Activated effector memory CD4-positive, alpha-beta T cell treated with Interleukin-2 at 50 U/mL for 16 hours (primary cell): Measurements from ENCODE around the gene FBXL20.

Source experiments
- DNase-seq: peaks from one replicate; pipeline ENCODE4 v3.0.0-alpha.2; 2020

Gene FBXL20

DNA sequence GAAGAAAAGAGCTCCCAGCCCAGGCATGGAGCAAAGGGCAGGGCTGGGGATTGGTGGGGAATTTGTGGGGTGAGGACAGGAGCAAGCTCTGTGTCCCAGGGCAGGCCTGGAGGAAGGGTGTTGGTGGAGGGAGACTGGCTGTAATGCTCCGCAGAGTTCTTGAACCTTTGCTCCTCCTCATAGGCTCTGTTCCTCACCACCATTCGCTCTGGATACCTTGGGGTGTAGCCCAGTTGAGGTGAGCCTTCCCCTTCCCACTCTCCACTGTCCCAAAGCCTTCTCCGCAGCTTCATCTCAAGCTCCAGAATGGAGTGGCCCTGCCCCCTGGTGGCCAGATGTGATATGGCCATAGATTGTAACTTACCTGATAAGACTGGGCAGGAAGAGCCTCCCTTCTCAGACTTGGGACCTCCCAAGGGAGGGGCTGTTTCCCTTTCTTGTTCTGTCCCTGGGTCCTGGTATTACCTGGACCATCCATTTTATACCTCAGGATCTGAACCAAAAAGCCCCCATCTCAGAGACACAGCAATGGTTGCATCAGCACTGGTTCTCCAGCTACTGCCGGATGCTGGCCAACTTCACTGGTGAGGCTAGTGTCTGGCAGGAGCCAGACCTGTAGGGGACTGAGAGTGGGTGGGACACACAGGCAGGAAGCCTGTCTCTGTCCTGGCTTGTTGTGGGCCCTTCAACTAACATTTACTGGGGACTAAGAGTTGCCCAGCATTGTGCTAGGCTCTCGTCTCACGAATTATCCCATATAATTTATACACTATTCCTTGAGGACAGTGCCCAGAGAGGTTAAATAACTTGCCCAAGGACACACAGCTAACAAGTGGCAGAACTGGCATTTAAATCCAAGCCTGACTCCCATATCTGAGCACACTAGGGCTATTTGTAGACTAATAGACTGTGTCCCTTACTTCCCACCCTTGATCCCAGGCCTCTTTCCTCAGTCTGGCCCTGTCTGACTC, 156.5 kb downstream of the FBXL20 start:
- DNase-seq = peak; percentile 72

DNA sequence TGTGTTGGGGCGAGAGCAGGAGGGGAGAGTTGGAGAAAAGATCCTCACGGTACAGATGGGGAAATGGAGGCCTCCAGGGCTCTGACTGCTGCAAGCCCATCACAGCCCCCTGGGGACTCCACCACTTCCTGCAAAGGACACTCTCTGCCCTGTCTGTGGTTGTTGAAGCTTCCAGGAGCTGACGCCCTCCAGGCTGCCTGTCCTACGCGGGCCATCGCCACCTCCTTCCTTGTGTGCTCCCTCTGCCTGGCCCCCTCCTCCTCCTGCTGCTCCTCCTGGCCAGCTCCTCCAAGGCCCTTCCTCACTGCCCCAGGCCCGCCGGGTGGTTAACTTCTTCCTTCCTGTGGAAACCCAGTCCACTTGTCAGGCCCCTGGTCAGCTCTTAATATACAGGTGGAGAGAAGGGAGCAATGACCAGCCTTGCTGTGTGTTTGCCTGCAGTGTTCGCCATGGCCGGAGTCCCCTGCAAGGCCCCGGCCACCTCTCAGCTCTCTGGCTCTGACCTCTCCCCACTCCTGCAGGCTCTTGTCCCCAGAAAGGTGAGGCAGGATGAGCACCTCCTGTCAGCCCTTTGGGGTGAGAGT, 157.3 kb downstream of the FBXL20 start:
- DNase-seq = no peak

GRCh38 chr17:39243155-39243554, 158.3 kb downstream of the FBXL20 start:
- DNase-seq = no peak

GRCh38 chr17:39240631-39241030, 160.8 kb downstream of the FBXL20 start:
- no peak for DNase-seq

- peak; percentile 63 for DNase-seq
These were observed 161.6 kb downstream of the FBXL20 start for GRCh38 chr17:39239640-39240314.

DNA sequence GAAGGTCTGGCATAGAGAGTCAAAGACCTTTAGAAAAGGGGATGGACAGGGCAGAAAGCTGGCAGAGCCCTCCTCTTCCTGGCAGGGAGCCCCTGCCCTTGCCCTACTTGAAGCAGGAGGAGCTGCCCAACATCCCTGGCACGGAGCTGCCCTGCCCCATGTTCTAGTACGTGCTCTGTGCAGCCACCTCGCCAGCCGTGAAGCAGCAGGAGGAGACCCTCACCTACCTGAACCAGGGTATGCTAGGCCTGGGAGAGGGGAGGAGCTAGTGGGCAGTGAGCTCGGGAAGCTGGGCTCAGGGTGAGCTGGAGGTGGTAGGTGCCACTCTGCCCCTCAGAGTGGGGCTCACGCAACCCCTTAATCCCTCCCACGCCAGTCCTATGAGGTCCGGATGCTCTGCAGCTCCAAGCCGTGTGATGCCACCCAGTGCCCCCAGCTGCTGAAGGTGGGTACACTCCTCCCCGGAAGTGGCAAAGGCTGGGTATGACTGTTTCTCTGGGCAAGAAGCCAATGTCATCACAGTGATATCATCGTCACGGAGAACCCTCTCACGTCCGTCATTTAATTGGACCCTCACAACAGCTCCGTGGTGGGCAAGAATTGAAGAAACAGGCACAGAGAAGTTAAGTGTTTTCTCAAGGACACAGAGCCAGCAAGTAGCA, 163.0 kb downstream of the FBXL20 start:
- DNase-seq = peak; percentile 78

- no peak for DNase-seq
These were observed 163.8 kb downstream of the FBXL20 start for GRCh38 chr17:39237586-39237985.

DNA sequence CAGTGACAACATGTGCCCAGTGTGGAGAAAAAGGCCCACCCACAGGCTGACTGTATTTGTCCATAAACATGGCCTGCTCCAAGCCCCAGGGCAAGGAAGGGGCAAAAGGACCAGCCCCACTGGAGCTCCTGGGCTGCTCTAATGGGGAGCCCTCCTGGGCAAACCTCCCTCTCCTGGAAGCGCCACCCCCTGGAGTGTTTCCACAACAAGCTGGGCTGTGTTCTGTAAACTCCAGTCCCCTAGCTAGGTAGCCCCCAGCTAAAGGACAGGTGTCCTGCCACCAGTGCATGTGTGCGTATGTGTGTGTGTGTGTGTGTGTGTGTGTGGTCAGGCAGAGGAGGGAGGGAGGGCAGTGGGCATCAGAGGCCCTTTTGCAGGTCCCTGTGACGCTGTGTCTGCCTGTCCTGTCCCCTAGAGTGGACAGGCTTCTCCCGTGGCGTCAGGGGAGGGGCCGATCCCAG, 164.4 kb downstream of the FBXL20 start:
- no peak for DNase-seq

GRCh38 chr17:39236450-39236927, 164.9 kb downstream of the FBXL20 start:
- no peak for DNase-seq

GRCh38 chr17:39235555-39236449, 165.6 kb downstream of the FBXL20 start:
- DNase-seq = peak; percentile 21

DNA sequence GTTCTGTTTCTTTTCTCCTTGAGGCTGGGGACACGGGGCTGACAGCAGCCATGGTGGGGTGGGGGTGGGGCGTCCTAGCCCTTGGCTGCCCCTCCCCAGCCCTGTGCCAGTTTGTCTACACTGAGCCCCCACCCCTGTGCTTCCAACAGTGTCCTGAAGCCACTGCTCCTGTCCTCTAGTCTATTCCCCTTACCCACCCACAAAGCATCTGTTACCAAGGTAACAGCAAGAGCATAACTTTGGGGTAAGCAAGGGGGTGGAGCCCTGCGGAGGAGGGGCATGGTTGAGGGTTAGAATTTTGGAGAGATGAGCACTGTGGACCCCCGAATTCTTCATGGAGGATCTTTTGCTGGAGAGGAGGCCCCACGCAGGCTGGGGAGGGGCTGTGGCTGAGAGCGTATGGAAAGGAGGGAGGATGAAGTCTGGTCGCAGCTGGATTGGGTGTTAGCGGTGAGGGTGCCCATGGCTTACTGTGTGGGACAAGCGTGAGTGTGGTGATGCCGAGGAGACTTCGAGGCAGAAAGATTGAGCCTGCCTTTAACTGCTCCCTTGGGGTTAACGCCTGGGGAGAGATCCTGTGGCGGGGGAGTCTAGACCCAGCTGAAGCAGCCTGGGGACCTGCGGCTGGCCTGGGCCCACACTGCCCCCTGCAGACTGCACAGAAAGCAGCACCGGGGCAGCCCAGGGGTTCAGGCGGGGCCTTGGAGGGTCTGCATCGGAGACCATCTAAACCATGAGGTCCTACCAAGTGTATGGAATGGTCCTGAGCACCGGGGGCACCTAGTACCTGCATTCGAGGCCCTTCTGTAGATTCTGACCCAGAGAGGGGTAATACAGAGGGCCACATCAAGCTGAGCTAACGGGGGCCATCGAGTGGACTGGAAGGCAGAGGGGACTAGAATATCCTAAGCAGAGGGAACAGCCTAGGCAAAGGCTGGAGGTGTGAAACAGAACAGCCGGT, 169.6 kb downstream of the FBXL20 start:
- DNase-seq = peak; percentile 25

DNA sequence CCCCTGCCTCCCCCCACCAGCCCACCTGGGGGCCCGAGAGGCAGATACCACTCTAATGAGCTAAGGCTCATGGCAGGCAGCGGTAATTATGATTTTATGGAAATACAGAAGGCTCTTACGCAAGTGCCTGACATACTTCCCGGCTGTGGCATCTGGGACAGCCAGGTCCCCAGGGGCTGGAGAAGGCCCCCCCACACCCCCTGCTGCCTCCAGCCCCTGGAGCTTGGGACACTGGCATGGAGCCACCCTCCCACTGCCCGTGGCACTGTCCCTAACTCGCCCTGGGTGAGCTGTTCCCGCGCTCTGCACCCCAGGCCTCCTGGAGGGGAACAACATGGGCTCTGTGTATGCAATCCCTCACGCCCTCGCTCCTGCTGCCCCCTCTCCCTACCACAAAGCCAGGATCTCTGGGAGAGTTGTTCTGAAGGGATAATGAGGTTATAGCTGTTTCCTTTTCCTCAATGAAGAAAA, 170.3 kb downstream of the FBXL20 start:
- no peak for DNase-seq

DNA sequence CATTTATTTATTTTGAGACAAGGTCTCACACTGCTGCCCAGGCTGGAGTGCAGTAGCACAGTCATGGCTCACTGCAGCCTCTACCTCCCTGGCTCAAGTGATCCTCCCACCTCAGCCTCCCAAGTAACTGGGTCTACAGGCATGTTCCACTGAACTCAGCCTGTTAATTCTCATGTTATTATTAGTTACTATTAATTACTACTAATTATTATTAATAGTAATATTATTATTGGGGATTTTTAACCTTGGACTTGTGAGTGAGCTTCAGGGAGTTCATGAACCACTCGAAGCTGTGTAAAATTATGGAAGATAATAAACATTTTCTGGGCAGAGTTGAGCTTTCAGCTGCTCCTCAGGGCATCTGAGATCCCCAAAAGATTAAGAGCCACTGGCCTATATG, 171.1 kb downstream of the FBXL20 start:
- DNase-seq = no peak

- DNase-seq = no peak
These were observed 172.0 kb downstream of the FBXL20 start for GRCh38 chr17:39229274-39229913.

GRCh38 chr17:39227364-39227919, 174.0 kb downstream of the FBXL20 start:
- DNase-seq = no peak

- no peak for DNase-seq
These were observed 175.3 kb downstream of the FBXL20 start for GRCh38 chr17:39225959-39226683.

DNA sequence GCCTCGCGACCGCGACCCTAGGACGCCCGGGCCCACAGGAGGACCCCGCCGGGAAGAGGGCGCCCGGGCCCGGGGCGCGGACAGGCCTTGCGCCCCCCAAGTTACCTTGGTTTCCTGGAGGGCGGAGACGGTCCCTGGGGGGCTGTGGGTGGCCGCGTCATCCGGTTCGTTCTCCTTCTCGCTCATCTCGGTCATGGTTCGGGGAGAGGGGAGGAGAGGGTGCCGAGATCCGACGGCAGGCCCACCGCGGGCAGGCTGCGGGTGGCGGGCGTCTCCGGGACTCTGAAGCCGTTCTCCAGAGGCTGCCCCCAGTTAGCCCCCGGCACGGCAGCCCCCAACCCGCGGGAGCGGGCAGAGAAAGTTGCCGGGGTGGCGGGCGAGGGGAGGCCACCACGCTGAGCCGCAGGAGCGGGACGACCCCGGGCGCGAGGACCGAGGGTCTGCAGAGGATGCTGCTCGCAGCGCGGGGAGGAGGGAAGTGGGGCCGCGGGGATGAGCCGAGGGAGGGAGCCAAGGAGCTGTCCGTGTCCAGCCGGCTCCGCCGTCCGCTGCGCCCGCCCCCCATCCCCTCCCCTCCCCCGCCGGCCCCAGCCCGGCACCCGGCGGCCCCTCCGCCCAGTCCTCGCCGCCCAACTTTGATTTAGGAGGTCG, 176.0 kb downstream of the FBXL20 start, which contains the start of gene STAC2:
TSS of gene STAC2 (minus strand) at position 638 of the 651 bp plus-strand sequence. CDS start at position 195, 443 bp downstream.
- DNase-seq = no peak

DNA sequence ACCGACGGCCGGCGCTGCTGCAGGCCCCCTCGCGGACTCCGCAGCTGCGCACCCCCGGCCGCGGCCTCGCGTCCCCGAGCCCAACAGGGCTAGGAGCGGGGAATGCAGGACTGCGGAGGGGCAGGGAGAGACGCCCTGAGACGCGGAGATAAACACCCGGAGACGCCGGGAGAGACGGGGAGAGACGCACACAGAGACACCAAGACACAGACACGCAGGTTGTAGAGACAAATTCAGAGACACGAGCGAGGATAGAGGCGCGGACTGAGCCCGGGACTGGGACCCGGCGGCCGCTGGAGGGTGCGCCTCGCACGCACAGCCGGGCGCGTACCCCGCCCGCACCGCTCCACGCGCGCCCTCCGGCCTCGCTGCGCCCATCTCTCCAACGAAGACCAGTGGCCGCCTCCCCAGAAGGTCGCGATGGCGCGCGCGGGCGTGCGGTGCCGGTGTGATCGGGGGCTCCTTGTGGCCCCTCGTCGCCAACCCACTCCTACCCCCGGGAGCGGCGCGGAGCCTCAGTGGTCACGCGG, 176.6 kb downstream of the FBXL20 start:
- DNase-seq = no peak
